Suppressor macrophage treated with lipopolysaccharide for 4 hours (primary cell): Measurements from ENCODE around the gene NTF3.
"Not testable (repeated sequence)": the region's sequence is repeated elsewhere in the genome, so short reads cannot be mapped to it uniquely, and the experiment has no call there.

Source experiments
- DNase-seq: peaks from one replicate; pipeline ENCODE4 v3.0.0-alpha.2; 2020

NTF3 gene

DNA sequence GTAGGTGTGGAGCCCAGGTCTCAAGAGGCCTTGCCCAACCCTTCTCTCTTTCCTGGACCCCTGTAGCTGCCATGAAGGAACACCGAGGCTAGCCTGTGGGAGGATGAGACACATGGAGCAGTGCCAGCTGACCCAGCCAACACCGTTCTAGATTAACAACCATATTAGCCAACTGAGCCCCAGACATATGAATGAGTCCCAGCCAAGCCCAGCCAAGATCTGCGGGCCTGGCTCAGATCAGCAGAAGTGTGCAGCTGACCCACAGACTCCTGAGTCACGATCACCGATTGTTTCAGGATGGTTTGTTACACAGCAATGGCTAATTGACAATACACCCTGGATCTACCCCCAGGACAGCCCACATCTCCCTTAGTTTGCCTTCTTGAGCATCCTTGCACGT is 82.1 kb downstream of the NTF3 start:
- no peak for DNase-seq

DNA sequence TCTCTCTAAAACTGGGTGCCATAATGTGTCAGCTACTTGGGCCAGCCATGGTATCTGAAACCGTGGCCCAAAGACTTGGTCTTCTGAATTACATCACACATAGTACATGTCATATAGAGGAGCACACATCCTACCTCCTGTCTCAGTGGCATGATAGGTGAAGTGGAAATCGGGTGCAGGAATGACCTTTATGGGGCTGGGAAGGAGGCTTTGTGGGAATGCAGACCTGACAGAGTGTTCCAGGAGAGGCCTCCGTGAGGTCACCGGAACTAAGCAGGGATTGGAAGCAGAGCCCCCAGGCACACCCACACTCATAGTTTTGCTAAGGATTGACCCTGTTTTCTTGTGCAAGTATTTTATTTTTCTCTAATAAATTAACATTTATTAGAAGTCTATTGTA is 82.6 kb downstream of the NTF3 start:
- no peak for DNase-seq

DNA sequence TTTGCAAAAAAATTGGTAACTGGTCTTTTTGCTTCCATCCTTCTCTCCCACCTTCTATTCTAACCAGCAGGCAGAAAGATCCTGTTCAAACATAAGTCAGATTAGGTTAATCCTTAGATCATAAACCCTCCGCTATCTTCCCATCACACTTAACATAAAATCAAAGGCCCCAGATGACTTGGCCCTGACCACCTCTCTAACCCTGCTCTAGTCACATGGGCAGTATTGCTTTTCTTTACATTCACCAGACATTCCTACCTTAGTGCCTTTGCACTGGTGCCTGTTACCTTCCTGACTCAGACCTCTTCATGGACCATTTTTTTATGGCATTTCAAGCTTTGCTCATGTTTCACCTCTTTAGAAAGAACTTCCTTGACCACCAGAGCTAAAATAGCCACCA is 83.5 kb downstream of the NTF3 start:
- no peak for DNase-seq

GRCh38 chr12:5516371-5517241 is 84.7 kb downstream of the NTF3 start:
- no peak for DNase-seq

GRCh38 chr12:5518584-5519365 is 86.9 kb downstream of the NTF3 start:
- DNase-seq, result no peak

DNA sequence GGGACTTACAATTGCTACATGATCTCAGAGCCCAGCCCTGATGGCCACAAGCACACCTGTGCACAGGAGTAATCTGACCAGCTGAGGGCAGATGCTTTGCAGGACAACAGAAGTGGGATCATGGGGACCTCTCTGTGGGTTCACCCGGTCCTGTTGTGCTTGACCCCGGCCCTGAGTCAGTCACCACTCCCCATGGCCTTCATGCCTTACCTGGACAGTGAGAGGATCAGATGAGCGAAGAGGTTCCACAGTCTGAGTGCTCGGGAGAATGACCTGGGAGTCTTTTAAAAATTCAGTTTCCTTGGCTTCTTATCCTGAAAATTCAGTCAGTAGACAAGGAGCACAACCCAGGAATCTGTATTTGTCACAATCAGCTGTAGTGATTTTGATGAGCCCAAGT is 88.1 kb downstream of the NTF3 start:
- no peak for DNase-seq

DNA sequence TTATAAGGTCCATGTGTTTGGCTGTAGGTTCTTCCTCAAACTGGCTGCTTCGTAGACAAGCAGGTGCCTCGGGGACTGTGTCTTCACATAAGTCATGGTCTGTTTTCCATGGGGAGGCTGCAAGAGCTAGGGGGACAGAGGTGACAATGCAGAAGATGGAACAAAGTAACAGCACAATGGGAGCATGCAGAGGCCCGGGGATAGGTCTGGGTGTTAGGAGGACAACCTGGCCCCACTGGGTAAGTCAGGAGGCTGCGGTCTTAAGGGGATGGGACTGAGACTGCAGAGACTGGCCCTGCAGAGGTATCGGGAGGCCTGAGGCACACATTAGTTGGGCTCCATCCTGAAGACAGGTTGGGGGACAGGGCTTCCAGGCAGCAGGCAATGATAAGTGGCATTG is 88.9 kb downstream of the NTF3 start:
- no peak for DNase-seq

GRCh38 chr12:5521456-5522325 is 89.8 kb downstream of the NTF3 start:
- DNase-seq, result no peak

DNA sequence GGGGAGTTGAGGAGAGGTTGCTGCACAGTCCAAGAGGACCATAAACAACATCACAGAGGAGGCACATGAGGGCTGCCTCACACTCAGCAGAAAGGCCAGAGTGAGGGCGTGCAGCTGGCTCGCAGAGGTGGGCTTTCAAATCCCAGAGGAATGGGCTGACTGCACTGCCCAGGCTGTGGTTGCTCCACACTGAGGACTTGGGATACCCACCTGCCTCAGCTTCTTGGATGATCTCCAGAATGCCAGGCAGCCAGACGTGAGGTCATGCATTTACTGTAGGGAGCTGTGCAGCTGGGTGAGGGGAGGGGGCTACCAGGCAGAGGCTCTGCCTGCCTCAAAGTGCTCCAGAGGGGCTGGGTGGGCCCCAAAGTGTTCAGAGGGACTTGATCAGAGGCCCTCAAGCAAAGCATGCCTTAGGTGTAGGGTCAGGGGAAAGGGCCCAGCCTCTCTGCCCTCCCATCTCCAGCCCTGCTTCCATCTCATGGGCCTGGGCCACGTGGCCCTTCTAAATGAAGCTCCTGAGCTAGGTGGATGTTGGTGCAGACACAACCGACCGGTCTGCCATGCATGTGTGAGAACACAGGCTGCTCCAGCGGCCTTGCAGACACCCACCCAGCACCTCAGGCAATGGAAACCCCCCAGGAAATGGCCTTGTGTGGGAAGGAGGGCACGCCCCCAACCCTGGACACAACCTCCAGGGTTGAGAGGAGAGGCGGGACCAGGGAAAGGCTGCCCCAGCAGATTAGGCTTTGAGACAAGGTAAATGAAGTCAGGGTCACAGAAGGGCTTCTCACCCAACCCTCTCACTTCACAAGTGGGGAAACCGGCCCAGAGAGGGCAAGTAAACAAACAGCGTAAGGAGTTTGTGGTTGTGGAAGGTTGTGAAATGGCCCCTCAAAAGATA is 90.8 kb downstream of the NTF3 start:
- DNase-seq, result no peak

GRCh38 chr12:5523396-5524115 is 91.6 kb downstream of the NTF3 start:
- DNase-seq, result no peak

- DNase-seq, result no peak
Observed at GRCh38 chr12:5524116-5524768, 92.3 kb downstream of the NTF3 start.

DNA sequence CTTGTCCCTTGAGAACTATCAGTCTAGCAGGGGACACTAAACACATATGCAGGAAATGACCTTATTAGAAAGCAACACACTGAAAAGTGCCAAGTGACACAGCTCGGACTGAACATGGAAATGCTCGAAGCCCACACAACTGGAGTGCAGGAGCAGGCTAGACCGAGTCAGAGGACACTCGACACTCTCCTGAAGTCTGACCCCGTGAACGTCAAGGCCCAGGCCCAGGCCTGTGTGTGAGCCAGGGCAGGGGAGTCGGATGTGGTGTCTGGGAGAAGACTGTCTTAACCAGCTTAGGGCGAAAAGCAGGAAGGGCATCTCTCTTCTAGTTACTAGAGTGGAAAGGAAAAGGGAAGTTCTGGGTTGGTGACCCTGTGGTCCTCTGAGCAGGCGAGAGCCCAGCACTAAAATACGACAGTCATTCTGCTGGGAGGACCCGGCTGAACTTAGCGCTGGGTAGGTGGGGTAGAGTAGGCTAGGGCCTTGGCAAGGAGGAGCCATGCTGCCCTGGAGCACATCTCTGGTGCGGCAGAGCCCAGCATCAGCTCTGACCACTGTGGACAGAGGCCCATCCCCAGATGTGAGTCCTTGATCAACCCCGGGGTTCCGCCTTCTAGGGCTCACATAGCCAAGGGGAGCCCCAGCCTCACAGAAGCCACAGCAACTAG is 93.0 kb downstream of the NTF3 start:
- no peak for DNase-seq

DNA sequence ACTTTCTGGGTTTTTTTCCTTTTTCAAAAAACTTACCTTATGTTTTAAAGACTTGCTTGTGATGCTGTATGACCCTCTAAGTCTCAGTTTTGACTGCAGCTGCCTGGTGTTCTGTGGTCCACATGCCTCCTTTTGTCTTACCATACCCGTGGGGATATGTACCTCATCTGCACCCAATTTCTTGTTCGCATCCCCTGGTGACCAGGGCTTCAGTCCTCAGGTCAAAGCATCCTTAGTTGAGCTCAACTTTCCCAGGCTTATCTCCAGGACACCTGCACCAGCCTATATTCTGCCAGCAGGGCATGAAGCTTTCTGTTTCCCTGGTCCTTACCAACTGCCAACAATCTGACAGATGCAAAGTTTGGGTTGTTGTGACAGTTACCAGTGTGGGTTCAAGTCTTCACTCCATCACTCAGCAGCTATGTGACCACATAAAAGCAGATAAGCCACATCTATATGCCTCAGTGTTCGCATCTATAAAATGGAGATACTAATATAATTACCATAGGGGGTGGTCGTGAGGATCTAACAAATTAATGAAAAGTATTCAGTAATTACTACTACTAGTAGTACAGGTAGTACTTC is 94.0 kb downstream of the NTF3 start:
- no peak for DNase-seq

- DNase-seq, result no peak
Observed at GRCh38 chr12:5533368-5533767, 101.5 kb downstream of the NTF3 start.

DNA sequence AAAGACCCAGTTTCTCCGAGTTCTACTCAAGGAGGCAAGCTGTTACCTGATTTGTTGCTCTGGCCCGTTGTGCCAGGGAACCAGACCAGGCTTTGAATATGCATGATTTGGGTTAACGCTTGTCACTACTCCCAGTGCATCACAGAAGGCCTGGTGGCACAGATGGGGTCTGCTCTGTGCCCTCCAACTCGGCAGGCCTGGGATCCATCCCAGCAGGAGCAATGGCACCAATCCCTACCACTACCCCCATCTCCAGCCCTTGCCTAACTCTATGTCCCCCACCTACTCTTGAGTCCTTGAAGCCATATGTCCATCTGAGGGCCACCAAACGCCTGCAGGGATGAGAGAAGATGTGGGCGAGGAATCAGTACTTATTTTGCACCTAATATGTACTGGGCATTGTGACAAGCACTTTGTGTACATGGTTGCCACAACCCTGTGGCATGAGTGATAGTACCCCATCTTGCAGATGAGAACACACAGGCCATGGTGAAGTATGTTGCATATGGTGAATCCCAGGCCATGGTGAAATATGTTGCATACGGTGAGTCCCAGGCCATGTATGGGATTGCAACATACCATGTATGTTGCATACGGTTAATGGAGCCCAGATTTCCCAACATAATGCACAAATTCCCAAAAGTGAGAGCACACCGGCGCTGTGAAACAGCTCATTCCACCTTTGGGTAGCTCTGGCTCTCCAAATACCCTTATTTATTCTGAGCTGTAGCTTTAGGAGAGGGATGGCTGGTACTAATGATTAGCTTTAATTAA is 102.7 kb downstream of the NTF3 start:
- no peak for DNase-seq

- no peak for DNase-seq
Observed at GRCh38 chr12:5535541-5535940, 103.6 kb downstream of the NTF3 start.

- DNase-seq, result not testable (repeated sequence)
Observed at GRCh38 chr12:5537026-5537615, 105.2 kb downstream of the NTF3 start.

DNA sequence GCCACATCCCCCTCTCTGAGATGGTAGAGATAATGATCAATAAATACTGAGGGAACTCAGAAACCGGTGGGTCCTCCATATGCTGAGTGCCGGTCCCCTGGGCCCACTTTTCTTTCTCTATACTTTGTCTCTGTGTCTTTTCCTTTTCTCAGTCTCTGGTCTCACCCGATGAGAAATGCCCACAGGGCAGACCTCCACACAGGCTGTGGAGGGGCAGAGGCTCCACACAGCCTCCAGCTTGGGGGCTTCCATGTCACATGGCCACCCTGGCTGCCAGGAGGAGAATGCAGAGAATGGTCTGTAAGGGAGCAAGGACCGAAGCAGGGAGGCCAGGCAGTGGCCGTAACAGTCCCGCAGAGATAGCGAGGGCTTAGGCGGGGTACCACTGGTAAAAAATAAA is 105.9 kb downstream of the NTF3 start:
- DNase-seq, result no peak
